BLaER1 (cell line): ENCODE measurements around the gene SPPL2B.

ENCODE experiments used
- H3K27ac ChIP-seq: shearing (Covaris generic); formaldehyde crosslinking; 2 replicates; pipeline ENCODE4 v1.8.1; 2022
- H3K27me3 ChIP-seq: shearing (Covaris generic); formaldehyde crosslinking; 2 replicates; pipeline ENCODE4 v1.8.1; 2022
- H3K36me3 ChIP-seq: shearing (Covaris generic); formaldehyde crosslinking; 2 replicates; pipeline ENCODE4 v1.8.1; 2022
- H3K4me1 ChIP-seq: shearing (Covaris generic); formaldehyde crosslinking; 2 replicates; pipeline ENCODE4 v1.8.1; 2022
- H3K4me2 ChIP-seq: shearing (Covaris generic); formaldehyde crosslinking; 2 replicates; pipeline ENCODE4 v1.8.1; 2022
- H3K4me3 ChIP-seq: shearing (Covaris generic); formaldehyde crosslinking; 2 replicates; pipeline ENCODE4 v1.8.1; 2022
- H3K9ac ChIP-seq: shearing (Covaris generic); formaldehyde crosslinking; 2 replicates; pipeline ENCODE4 v1.8.1; 2022
- H3K9me3 ChIP-seq: shearing (Covaris generic); formaldehyde crosslinking; 2 replicates; pipeline ENCODE4 v1.8.1; 2022
- H4K20me1 ChIP-seq: shearing (Covaris generic); formaldehyde crosslinking; 2 replicates; pipeline ENCODE4 v1.8.1; 2022
- Cebpa-rat ChIP-seq: shearing (Covaris generic); IDR thresholded peaks from 2 replicates; pipeline ENCODE4 v1.8.1; 2022

SPPL2B gene

DNA sequence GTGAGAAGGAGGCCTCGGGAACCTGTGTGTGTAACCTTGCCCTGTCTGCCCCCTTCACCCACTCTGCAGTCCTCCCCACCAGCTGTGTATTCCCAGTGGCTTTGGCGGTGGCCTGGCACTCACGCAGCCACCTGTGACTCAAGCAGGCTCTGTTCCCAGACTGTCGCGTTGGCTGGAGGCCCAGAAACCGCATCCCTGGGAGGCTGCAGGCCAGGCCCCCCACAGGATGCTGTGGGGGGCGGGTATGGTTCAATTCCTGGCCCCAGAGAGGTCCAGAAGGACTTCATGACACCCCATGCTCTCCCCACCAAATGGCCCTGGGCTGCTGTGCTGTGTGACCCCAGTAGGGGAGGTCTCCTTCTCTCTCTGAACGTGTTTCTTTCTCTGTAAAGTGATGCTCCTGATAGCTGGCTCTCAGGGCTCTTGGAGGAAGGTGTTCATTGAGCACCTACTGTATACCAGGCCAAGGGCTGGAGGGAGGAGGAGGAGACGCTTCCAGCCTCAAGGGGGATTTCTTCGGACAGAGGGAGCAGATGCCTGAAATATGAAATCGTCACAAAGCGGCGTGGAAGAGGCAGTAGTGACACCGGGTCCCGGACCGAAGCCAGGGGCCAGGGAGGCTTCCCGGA, 18.6 kb upstream of the SPPL2B start:
- Histone ChIP-seq H3K27me3 (peaks cover 56% of the 10 kb centered on the region), H3K4me1 (peaks cover 78% of the 10 kb centered on the region), H3K36me3 (no peaks in the 10 kb centered on the region), H3K9me3 (peaks cover 5% of the 10 kb centered on the region), H3K27ac (no peak overlapping the region), H3K9ac (no peak overlapping the region), H3K4me2 (peak overlapping the region; percentile 81), H4K20me1 (peaks cover 30% of the 10 kb centered on the region), H3K4me3 (no peak overlapping the region)
- TF ChIP-seq Cebpa-rat: no peak

DNA sequence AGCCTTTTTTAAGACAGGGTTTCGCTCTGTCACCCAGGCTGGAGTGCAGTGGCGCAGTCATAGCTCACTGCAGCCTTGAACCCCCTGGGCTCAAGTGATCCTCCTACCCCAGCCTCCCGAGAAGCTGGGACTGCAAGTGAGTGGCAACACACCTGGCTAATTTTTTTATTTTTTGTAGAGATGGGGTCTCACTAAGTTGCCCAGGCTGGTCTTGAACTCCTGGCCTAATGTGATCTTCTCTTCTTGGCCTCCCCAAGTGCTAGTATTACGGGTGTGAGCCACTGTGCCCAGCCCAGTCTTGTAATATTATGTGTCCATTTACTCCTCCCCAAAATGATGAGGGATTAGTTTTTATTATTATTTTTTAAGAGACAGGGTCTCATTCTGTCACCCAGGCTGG, 17.4 kb upstream of the SPPL2B start:
- TF ChIP-seq Cebpa-rat: no peak
- Histone ChIP-seq H3K27ac (no peak overlapping the region), H3K4me3 (no peak overlapping the region), H3K9me3 (peaks cover 11% of the 10 kb centered on the region), H3K4me2 (no peak overlapping the region), H4K20me1 (peaks cover 17% of the 10 kb centered on the region), H3K36me3 (no peaks in the 10 kb centered on the region), H3K4me1 (peaks cover 73% of the 10 kb centered on the region), H3K27me3 (peaks cover 43% of the 10 kb centered on the region), H3K9ac (no peak overlapping the region)

DNA sequence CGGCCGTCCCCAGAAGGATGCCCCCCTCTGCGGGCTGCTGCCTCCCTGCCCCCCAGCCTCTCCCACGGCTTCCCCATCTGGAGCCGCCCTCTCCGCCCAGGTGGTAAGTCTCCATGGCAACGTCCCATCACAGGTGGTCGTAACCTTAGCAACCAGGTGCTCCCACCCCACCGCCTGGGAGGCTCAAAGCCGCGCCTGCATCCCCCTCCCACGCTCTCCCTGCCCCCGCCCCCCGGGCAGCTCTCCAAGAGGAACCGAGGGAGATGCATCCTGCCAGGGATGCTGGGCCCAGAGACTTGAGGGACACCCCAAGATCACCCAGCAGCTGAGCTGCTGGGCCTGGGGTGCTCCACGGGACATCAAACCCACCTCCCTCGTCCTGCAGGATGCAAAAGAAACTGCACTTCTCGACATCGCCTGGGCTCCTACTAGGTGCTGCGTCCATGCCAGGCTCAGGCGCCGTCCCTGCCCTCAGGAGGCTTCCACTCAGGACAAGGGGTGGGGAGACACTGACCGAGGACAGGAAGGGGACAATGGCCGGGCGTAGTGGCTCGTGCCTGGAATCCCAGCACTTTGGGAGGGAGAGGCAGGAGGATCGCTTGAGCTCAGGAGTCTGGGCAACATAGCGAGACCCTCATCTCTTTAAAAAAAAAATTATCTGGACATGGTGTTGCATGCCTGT, 15.5 kb upstream of the SPPL2B start:
- TF ChIP-seq Cebpa-rat: no peak
- H3K4me1 ChIP-seq: peaks cover 76% of the 10 kb centered on the region

DNA sequence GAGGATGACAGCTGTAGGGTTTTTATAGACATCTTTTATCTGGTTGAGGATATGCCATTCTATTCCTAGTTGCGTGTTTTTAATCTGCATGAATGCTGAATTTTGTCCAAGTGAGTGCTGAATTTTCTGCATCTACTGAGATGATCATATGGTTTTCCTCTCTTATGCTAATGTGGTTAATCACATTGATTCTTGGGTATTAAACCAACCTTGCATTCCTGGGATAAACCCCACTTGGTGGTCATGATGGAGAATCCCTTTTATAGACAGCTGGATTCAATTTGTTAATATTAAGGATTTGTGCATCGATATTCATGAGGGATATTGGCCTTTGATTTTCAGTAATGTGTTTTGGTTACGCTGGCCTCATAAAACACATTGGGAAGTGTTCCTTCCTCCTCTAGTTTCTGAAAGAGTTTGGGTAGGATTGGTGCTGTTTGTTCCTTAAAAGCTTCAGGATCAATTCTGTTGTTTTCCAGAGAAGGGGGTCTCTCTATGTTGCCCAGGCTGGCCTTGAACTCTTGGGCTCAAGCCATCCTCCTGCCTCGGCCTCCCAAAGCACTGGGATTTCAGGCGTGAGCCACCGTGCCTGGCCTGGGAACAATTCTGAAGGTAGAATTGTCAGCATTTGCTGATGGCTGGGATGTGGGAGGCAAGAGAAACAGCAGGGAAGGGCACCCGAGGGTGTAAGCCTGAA, 13.2 kb upstream of the SPPL2B start:
- Histone ChIP-seq H3K36me3 (no peaks in the 10 kb centered on the region), H3K4me2 (peak overlapping the region; percentile 76), H4K20me1 (no peaks in the 10 kb centered on the region), H3K4me1 (peaks cover 77% of the 10 kb centered on the region), H3K27ac (peak overlapping the region; percentile 77), H3K4me3 (no peak overlapping the region), H3K27me3 (0 out of 2 replicates have a peak, but pooled peaks cover 2% of the 10 kb centered on the region), H3K9ac (no peak overlapping the region), H3K9me3 (peaks cover 11% of the 10 kb centered on the region)
- TF ChIP-seq Cebpa-rat: no peak

More for the DNA sequence above, 15.5 kb upstream of the SPPL2B start:
- H3K27ac ChIP-seq: no peak overlapping the region
- H3K27me3 ChIP-seq: peaks cover 25% of the 10 kb centered on the region
- H3K4me2 ChIP-seq: peak overlapping the region; percentile 40
- peaks cover 11% of the 10 kb centered on the region for H3K9me3 ChIP-seq
- H3K4me3 ChIP-seq: no peak overlapping the region
- H3K9ac ChIP-seq: no peak overlapping the region
- H3K36me3 ChIP-seq: no peaks in the 10 kb centered on the region
- no peaks in the 10 kb centered on the region for H4K20me1 ChIP-seq

DNA sequence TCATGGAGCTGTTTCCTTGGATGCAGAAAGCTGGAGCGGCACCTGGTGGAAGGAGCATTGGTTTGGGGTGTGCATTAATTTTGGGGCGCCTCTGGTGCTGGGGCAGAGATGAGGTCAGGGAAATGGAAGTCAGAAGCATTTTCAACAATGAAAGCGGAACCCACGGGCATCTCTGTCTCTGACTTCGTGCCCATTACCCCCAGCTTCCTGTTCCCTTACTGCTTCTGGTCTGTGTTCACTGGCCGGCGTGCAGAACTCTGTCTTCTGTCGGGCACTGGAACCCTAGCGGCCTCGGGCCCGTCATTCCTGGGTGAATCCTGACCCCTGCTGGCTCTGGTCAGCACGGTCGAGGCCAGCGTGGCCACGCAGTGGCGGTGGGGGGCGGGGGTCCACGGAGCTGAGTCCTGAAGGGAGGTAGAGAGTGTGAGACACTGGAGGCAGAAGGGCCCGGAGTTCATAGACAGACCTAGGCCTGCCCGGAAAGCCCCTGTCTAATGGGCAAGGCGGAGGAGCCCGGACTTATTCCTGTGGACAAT, 12.6 kb upstream of the SPPL2B start:
- Histone ChIP-seq H3K4me1 (peaks cover 76% of the 10 kb centered on the region), H3K4me2 (peak overlapping the region; percentile 76), H3K9ac (peak overlapping the region; percentile 67), H3K9me3 (peaks cover 11% of the 10 kb centered on the region), H3K27me3 (no peaks in the 10 kb centered on the region), H3K27ac (peak overlapping the region; percentile 77), H4K20me1 (peaks cover 3% of the 10 kb centered on the region), H3K36me3 (peaks cover 3% of the 10 kb centered on the region), H3K4me3 (0 out of 2 replicates have a peak overlapping the region, but pooled peaks have one; percentile 32)
- TF ChIP-seq Cebpa-rat: no peak

DNA sequence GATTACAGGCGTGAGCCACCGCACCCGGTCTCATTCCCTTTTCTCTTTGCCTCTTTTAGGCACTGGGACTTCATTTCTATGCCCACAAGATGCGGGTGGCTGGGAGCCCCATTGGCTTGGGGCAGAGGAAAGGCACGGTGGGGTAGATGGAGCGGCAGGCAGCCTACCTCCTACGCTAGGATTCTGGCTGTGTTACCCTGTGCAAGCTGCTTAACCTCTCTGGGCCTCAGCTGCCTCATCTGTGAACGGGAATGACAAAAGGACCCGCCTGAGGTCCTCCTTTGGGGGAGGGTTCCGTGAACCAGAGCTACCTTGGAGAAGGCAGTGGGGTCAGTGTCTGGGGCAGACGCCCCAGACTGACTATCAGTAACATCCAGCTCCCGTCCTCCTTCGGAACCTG, 11.2 kb upstream of the SPPL2B start:
- Histone ChIP-seq H3K27ac (peak overlapping the region; percentile 66), H3K4me1 (peaks cover 80% of the 10 kb centered on the region), H3K4me2 (peak overlapping the region; percentile 76), H4K20me1 (peaks cover 17% of the 10 kb centered on the region), H3K27me3 (no peaks in the 10 kb centered on the region), H3K4me3 (no peak overlapping the region), H3K9me3 (peaks cover 11% of the 10 kb centered on the region), H3K36me3 (peaks cover 16% of the 10 kb centered on the region), H3K9ac (peak overlapping the region; percentile 57; the same call in 1 of the 2 replicates)
- TF ChIP-seq Cebpa-rat: no peak

DNA sequence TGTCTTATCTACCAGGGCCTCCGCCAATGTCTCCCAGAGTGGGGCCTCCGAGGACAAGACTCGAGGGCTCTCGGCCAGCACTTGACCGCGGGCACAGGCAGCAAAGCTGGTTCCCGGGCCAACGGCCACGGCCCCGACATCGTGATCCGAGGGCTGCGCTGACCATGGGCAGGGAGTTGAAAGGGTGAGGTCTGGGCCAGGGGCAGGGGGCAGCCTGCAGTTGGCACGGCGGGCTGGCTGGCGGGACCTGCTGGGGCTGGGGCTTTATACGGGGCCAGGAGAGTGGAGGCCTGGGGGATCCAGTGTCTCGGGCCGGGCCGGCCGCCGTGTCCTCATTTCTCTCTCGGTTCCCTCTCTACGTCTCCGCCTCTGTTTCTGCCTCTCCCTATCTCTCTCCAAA, 10.7 kb upstream of the SPPL2B start:
- Histone ChIP-seq H4K20me1 (peaks cover 21% of the 10 kb centered on the region), H3K4me1 (peaks cover 80% of the 10 kb centered on the region), H3K4me2 (peak overlapping the region; percentile 76), H3K4me3 (no peak overlapping the region), H3K27ac (peak overlapping the region; percentile 66), H3K9me3 (peaks cover 11% of the 10 kb centered on the region), H3K36me3 (peaks cover 20% of the 10 kb centered on the region), H3K27me3 (no peaks in the 10 kb centered on the region), H3K9ac (peak overlapping the region; percentile 57)
- no peak for TF ChIP-seq Cebpa-rat

DNA sequence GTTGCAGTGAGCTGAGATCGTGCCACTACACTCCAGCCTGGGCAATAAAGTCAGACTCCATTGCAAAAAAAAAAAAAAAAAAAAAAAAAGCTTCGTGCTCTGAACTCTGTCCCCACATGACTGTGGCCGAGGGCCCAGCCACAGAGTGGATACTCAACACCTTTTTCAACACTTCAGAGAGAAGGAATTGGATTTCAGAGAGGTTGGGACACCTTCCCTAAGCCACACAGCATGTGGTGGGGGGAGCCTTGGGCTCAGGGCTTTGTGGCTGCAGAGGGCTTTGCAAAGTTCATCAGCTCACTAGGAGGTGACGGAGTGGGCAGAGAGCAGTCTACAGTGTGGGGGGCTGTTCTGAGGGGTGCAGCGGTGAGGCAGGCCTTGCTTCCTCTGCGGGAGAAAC, 9.6 kb upstream of the SPPL2B start:
- Histone ChIP-seq H3K4me1 (peaks cover 84% of the 10 kb centered on the region), H3K4me2 (peak overlapping the region; percentile 76), H4K20me1 (peaks cover 32% of the 10 kb centered on the region), H3K9ac (no peak overlapping the region; the same call in 1 of the 2 replicates), H3K9me3 (peaks cover 11% of the 10 kb centered on the region), H3K27ac (peak overlapping the region; percentile 66; the same call in 1 of the 2 replicates), H3K4me3 (no peak overlapping the region), H3K27me3 (no peaks in the 10 kb centered on the region), H3K36me3 (peaks cover 31% of the 10 kb centered on the region)
- no peak for TF ChIP-seq Cebpa-rat

DNA sequence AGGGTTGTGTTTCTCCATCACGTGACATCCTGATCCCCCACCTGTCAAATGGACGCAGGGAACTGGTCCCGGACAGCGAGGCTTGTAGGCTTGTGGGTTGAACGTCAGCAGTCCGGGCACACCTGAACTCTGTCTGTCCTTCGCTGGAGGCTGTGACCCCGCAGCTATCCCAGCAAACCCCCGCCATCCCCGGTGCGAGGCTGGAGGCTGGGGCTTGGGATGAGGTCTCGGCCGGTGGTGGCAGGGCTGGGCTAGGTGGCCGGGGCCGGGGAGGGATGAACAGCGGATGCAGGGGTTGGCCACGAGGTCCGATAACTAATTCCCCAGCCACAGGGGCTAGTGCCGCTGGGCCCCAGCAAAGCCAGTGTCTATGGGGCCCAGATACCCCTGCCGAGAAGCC, 8.9 kb upstream of the SPPL2B start:
- no peak overlapping the region for H3K9ac ChIP-seq
- peaks cover 9% of the 10 kb centered on the region for H3K9me3 ChIP-seq
- no peak for TF ChIP-seq Cebpa-rat
- H3K4me2 ChIP-seq: peak overlapping the region; percentile 76
- H3K4me3 ChIP-seq: no peak overlapping the region
- H4K20me1 ChIP-seq: peaks cover 38% of the 10 kb centered on the region
- peak overlapping the region; percentile 46; the same call in 1 of the 2 replicates for H3K27ac ChIP-seq
- no peaks in the 10 kb centered on the region for H3K27me3 ChIP-seq
- peaks cover 91% of the 10 kb centered on the region for H3K4me1 ChIP-seq
- peaks cover 31% of the 10 kb centered on the region for H3K36me3 ChIP-seq
